ENCODE measurements around the gene ERICH6.

DNA sequence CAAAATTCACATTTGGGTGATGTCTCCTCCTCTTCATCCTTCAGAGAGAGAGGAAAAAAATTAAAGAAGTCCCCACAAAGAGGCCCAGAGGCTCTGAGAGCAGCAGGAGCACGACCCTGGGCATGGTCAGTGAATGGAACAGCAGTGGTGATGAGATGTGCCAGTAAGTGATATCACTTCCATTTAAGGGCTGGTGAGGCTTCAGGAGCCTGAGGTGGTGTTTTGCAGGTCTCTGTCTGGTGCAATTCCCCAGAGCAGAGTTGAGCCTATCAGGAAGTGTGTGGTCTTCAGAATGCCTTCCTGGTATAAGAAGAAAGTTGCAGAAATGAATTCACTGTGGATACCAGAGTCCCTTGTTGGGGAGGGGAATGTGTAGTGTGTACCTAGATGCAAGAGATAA is 21.4 kb downstream of the ERICH6 start:
- TF ChIP-seq, protein P1, sequence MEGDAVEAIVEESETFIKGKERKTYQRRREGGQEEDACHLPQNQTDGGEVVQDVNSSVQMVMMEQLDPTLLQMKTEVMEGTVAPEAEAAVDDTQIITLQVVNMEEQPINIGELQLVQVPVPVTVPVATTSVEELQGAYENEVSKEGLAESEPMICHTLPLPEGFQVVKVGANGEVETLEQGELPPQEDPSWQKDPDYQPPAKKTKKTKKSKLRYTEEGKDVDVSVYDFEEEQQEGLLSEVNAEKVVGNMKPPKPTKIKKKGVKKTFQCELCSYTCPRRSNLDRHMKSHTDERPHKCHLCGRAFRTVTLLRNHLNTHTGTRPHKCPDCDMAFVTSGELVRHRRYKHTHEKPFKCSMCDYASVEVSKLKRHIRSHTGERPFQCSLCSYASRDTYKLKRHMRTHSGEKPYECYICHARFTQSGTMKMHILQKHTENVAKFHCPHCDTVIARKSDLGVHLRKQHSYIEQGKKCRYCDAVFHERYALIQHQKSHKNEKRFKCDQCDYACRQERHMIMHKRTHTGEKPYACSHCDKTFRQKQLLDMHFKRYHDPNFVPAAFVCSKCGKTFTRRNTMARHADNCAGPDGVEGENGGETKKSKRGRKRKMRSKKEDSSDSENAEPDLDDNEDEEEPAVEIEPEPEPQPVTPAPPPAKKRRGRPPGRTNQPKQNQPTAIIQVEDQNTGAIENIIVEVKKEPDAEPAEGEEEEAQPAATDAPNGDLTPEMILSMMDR (IDR thresholded peaks at IDR 0.05; ENCODE audit: extremely low read depth in 1 of 2, insufficient read depth in 1 of 2, low read depth in 1 of 2, low read length in 2 of 2), result no peak
- TF ChIP-seq, protein P2, sequence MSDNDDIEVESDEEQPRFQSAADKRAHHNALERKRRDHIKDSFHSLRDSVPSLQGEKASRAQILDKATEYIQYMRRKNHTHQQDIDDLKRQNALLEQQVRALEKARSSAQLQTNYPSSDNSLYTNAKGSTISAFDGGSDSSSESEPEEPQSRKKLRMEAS (IDR thresholded peaks at IDR 0.05; ENCODE audit: insufficient read depth, insufficient read length), result no peak
- no peak for TF ChIP-seq EZH2 (IDR thresholded peaks at IDR 0.05; ENCODE audit: borderline replicate concordance, low read depth, low read length, severe bottlenecking)
- TF ChIP-seq GATA2 (IDR thresholded peaks at IDR 0.05; ENCODE audit: insufficient read depth, insufficient read length, low read depth, low read length), result no peak
- TF ChIP-seq POLR2A (IDR thresholded peaks at IDR 0.05; ENCODE audit: low read depth, low read length), result no peak
